HG02938 (cell line): Measurements from ENCODE around the gene SLC9A8.
A peak's percentile ranks its signal among the peaks of the same experiment; 100 is the strongest.
"Not testable (repeated sequence)": the region's sequence is repeated elsewhere in the genome, so short reads cannot be mapped to it uniquely, and the experiment has no call there.

Experiments used
- ATAC-seq: cut with Tn5 transposase; IDR thresholded peaks from one replicate; pipeline ENCODE4 v1.9.1; 2021; ENCODE audit warnings: mild to moderate bottlenecking, moderate library complexity; ENCODE audit not compliant: unreplicated experiment

Gene SLC9A8

GRCh38 chr20:49812507-49813304 is at the start of gene SLC9A8:
Gene SLC9A8 (plus strand): TSS chr20:49812828. CDS start chr20:49812923, 95 bp downstream.
- peak; percentile 72 for ATAC-seq

- no peak for ATAC-seq
Measured at GRCh38 chr20:49762940-49763766, 49.5 kb upstream of the SLC9A8 start.

- no peak for ATAC-seq
Measured at GRCh38 chr20:49765413-49765736, 47.3 kb upstream of the SLC9A8 start.

GRCh38 chr20:49765846-49766541 is 46.6 kb upstream of the SLC9A8 start:
- ATAC-seq = no peak

DNA sequence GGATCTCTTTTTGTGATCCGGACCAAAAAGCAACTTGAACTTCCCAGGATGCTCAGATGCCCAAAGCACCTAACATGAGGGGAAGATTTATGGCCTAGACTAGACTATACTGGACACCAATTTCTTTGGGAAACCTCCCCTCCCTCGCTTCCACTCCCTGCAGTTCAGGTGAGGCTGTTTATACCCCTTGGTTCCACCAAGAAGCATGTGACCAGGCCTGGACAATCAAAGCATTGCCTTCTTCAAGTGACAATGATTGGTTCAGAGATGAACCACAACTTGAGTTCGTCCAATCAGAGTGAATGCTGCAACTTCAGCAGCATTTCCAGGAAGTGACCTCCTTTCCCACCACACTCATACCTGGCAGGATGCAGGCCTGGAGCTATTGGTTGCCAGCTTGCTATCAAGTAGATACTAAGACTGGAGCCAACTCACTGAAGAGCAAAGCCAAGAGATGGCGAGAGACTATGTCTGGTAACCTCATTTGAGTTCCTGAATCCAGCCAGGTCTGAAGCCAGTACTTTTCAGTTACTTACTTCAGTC is 45.6 kb upstream of the SLC9A8 start:
- ATAC-seq = no peak

DNA sequence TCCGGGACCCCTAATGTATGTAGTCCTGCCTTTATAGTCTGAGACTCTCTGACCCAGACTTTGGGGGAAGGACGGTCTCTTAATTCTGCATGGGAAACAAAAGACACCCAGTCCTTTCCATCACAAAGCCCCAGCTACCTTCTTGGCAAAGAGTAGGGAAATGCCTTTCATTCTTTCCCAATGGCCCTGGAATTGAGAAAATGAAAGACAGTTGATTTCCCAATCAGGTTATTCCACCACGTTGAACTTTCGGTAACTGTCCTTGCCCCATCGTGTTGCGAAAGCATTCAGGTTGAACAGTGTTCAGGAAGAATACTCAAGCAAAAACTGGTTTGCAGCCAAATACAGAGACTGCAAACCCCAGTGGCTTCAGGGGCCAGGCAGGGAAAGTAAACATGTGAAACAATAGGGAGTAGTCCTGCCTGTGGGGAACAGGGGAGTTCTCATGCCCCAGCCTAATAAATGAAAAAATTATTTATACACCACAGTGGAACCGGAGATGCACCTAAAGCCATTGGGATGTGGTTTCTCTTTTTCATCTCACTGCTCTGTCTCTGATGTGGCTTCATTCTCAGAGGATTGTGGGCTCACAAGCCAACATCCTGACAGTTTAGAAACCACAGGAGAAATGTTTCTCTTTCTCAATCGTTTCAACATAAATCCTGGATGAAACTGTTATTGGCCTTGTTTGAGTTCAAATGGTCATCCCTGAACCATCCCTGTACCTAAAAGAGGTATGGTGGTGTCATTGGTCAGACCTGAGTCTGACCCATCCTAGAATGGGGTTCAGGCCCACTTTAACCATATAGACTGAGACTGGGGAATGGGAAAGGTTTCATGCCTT is 44.2 kb upstream of the SLC9A8 start:
- no peak for ATAC-seq

GRCh38 chr20:49769048-49769581 is 43.5 kb upstream of the SLC9A8 start:
- ATAC-seq = no peak

DNA sequence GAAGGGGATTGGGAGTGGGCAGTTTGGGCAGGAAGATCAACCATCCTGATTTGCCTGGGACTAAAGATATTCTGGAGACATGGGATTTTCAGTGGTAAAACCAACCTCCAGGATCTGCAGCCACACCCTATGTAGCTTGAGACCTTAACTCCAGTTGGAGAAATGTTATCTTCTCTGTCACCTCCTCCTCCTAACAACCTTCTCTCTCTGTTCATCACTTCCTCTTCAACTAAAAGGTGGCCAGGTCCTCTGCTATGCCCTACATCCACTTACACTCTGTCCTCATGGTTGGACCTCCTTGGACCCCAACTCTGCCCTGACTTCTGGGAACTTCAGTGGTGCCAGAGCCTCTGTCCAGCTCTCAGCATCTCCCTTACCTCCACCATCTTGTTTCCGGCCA is 42.0 kb upstream of the SLC9A8 start:
- no peak for ATAC-seq

GRCh38 chr20:49774213-49774612 is 38.4 kb upstream of the SLC9A8 start:
- ATAC-seq = not testable (repeated sequence)

- ATAC-seq = no peak
Measured at GRCh38 chr20:49775229-49775693, 37.4 kb upstream of the SLC9A8 start.

- ATAC-seq = no peak
Measured at GRCh38 chr20:49779972-49780371, 32.7 kb upstream of the SLC9A8 start.

DNA sequence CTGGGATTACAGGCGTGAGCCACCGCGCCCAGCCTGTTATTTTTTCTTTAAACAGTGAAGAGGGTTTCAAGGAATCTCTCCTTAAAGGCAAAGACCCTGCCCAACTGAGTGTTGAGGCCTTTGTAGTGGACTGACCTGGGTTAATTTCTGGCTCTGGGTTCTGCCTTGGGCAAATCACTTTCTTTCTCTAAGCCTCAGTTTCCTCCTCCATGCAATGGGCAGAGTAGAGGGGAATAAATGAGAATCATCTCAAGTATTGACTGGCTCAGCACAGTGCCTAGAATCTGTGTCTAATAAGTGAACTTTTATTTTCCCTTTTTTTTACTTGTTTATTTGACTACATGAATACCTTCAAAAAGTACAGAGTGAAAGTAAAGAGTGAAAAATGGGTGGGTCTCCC is 31.0 kb upstream of the SLC9A8 start:
- no peak for ATAC-seq

- not testable (repeated sequence) for ATAC-seq
Measured at GRCh38 chr20:49782439-49782838, 30.2 kb upstream of the SLC9A8 start.

DNA sequence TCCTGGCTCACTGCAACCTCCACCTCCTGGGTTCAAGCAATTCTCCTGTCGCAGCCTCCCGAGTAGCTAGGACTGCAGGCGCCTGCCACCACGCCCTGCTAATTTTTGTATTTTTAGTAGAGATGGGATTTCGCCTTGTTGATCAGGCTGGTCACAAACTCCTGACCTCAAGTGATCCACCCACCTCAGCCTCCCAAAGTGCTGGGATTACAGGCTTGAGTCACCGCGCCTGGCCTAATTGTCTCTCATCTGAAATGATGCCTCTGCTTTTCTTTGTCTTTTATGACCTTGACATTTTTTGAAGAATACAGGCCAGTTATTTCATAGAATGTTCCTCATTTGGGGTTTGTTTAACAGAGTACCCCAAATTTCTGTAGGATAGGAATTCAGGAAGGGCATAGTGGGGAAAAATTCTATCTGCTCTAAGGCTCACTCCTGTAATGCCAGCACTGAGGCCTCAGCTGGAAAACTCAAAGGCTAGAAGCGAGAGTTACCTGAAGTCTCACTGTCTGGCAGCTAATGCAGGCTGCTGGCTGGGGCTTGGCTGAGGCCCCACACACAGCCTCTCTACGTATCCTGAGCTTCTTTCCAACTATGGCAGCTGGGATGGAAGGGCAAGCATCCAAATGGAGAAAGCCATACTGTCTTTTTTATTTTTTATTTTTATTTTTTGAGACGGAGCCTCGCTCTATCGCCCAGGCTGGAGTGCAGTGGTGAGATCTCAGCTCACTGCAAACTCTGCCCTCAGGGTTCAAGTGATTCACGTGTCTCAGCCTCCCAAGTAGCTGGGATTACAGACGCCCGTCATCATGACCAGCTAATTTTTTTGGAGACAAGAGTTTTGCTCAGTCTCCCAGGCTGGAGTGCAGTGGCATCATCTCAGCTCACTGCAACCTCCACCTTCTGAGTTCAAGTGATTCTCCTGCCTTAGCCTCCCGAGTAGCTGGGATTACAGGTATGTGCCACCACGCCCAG is 29.3 kb upstream of the SLC9A8 start:
- not testable (repeated sequence) for ATAC-seq

DNA sequence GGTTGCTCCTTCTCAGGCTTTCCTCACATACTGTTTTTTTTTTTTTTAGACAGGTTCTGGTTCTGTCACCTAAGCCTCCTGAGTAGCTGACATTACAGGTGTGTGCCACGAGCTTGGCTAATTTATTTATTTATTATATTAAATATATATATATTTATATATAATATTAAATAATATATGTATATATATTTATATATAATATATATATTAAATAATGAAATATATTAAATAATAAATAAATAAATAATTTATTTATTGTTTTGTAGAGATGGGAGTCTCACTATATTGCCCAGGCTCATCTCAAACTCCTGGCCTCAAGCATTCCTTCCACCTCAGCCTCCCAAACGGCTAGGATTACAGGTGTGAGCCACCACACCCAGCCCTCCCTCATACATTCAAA is 28.3 kb upstream of the SLC9A8 start:
- no peak for ATAC-seq

GRCh38 chr20:49785149-49785851 is 27.3 kb upstream of the SLC9A8 start:
- peak; percentile 15 for ATAC-seq

- ATAC-seq = peak; percentile 79
Measured at GRCh38 chr20:49785852-49786175, 26.8 kb upstream of the SLC9A8 start.

GRCh38 chr20:49786196-49786595 is 26.4 kb upstream of the SLC9A8 start:
- ATAC-seq = no peak
